Mesenteric fat pad (tissue), 1 donor: ENCODE data around the gene ZNF423. TPM values are rescaled to one million over a fixed set of nuclear protein-coding genes. Genes with fewer than 3 reads are reported as not detected.

Experiments used
- DNase-seq: peaks from one replicate; pipeline ENCODE4 v3.0.0-alpha.2; 2020; ENCODE audit warnings: low spot score
- total RNA-seq: library from RNA; stranded (reverse); fragmentation: NEBNext Ultra II Directional; extraction: Animal tissue kit (Norgen Biotek cat#: 25700); gene quantifications from one replicate; pipeline ENCODE4 v1.2.1, GENCODE V29; 2021
- donor health status: DM: yes; HTN: yes; CAD: no.

Gene ZNF423
- total RNA-seq, 1 donor from 2014 or later = 13.5 TPM

DNA sequence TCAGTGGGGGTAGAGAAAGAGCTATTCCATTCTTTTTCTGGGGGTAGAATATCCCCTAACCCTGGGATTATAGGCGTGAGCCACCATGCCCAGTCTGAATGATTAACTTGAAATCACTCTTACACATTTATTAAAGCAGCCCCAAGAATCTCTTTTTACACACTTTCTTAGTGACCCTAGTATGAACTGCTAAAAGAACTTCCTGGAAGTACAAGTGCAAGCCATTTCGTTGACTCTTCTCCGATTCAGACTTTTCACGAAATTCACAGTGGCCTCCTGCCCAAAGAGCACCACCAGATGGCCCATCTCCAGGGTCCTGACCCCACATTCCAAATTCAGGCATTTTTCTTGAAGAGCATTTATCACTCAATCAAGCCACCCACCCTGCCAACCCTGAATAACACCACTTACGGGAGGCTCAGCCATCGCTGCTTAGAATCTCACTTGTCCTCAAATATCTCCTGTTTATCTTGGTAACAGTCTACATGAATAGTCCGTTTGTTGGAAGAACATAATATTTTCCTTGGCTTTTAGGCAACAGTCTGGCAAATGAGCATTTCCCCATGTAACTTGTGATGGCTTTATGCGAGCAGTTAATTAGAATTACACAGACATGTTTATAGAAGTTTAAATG is 28.0 kb downstream of the ZNF423 start:
- DNase-seq = no peak

DNA sequence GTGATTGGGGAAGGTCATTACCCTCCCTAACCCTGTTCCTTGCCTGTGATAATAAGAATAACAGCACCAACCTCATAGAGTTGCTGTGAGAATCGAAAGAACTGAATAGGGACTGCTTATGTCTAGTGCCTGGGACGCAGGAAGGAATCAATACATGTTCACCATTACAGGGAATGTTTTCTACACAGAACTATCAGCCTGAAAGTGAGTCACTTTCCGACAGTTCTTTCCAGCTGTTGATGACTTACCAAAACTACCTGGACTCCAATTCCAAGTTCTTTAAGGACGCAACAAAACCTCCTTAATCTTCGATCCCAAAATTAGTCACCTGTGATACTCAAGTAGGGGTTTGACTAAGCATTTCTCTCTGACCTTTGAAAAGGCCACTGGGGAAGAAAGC is 29.4 kb downstream of the ZNF423 start:
- DNase-seq = no peak

DNA sequence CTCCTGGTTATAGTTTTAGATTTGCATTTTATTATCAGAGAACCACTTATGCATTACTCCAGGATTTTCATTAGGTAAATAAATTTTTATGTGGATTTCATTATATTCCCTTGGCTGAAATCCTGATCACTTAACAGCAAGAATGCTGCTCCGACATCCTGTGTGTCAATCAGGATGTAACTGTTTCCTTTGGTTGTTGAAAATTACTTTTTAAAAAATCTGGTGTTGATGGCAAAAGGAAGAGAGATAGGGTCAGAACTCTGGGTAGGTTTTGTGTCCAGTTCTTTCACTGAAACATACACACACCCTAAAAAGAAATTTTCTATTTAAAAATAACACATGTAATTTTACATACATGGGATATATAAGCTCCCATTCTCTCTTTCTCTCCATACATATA is 30.9 kb downstream of the ZNF423 start:
- no peak for DNase-seq

DNA sequence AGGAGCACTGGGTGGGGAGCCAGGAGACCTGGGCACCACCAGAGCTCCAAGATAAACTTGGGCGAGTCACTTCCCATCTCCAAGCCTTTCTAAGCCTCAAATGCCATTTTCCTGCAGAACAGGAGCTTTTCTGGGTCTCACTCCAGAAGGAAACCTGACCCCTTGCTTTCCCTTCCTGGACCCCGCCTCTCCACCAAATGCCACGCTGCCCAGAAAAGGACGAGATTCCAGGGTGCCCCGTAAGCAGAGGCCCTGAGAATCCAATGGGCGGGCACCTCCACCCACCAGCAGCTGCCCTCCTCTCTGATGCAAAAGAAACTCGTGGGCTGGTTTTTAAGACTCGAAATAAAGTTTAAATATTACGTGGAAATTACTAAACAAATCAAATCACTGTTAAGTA is 31.3 kb downstream of the ZNF423 start:
- DNase-seq = no peak

DNA sequence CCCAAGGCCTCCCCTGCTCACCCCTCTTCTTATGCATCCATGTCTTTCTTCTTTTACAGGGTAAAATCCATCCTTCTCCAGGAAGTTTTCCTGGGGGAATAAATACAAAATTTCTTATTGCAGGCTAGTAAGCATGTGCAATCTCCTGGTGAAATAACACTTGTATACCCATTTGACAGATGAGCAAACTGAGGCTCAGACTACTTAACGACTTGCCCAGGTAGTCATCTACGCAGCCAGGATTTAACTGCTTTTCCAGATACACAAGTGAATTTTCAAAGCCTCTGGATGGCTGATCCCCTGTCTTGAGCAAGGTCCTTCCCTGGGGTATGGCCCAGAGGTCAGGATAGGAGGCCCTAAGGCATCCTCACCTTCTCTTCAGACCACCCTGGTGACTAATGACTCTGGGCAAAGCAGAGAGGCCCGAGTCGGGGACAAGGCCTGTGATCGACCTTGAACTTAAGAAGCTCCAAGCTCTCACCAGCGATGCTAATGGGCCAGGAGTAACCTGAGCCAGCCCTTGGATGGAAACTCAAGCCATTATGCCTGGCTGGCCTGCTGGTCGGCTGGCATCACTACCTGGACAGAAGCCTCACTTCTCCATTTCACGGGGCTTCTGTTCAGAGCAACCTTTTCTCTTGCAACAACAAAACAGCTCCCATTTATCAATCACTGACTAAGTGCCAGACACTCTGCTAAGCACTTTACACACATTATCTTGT is 33.1 kb downstream of the ZNF423 start:
- no peak for DNase-seq

DNA sequence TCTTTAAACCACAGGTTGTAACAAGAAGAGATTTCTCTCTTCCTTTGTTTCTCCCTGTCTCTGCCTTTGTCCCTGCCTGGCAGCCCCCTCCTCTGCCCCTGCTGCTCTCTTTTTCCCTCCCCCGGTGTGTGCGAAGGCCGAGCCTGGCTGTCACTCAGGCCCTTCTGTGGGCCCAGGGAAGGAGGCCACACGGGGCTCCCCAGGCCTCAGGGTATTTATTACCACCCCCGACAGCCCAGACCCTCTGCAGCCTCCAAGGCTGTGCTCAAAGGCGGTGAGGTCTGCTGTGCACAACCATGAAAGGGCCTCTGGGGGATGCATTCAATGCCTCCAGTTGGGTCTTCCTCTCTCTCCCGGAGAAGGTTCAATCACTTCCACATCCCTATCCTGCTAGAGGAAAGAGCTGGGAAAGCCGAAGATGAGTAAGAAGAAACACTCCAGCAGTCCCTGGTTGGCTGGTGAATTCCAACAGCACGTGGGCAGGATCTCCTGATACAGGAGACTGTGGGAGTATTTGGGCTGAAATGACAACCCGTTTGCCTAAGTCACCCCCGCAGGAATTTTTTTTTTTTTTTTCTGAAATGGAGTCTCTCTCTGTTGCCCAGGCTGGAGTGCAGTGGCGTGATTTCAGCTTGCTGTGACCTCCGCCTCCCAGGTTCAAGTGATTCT is 34.2 kb downstream of the ZNF423 start:
- DNase-seq = no peak

DNA sequence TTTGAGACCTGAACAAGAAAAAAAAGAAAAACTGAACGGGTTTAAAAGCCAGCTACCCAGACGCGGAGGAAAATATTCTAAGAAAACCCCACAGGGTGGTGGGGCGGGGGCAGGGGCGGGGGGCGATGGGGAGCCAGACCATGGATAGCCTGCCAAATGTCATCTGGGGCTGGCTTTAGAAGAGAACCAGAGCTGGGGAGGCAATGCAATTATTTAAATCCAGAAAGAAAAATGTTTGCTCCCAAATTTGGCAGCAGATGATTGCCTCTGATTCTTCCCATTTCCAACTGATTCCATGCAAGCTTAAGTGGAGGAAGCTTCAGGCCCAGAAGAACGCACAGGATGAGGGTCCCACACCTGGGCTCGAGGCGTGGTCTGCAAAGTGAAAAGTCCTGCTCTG is 34.8 kb downstream of the ZNF423 start:
- DNase-seq = no peak

DNA sequence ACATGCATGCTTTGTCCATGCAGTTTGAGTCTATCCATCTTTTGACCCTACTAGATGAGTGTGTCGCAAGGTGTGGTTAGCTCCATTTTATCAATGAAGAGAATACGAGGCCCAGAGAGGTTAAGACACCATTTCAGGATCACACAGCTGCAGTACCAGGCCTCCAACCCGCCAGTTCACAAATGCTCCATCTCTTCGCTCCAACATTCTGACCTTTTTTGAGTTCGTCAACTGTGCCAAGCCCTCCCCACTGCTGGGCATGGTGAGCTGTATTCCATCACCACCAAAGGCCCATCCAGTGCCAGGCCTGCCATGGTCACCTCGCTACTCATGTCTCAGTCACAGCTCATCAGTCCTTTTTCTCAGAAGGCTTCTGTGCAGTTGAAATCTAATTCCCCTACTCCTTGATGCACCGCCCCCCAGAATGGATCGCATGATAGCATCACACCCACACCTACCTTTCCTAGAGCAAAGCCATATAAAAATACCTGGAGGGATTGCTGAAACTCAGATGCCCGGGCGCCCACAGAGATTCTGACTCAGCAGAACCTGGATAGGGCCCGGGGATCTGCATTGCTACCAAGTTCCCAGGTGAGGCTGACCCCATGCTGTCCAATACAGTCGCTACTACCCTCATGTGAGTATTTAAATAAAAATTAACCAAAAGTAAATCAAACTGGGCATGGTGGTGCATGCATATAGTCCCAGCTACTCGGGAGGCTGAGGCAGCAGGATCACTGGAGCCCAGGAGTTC is 38.0 kb downstream of the ZNF423 start:
- DNase-seq = no peak

DNA sequence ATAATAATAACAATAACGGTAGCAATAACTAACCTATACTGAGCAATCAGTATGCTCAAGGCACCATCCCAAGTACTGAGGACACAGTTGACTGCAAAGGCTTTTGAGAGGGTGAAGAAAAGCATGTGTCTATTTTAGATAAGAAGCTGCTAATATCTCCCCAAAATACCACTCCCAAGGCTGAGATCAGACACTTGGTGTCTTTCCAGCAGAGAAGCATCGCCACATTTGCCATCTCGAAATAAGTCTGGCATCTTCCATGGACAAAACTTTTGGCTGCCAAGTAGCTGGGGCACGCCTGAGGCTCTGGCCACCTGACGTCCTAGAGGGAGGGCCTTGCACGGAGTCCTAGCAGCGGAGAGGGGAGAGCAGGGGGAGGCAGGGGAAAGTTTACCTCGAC is 39.0 kb downstream of the ZNF423 start:
- no peak for DNase-seq

DNA sequence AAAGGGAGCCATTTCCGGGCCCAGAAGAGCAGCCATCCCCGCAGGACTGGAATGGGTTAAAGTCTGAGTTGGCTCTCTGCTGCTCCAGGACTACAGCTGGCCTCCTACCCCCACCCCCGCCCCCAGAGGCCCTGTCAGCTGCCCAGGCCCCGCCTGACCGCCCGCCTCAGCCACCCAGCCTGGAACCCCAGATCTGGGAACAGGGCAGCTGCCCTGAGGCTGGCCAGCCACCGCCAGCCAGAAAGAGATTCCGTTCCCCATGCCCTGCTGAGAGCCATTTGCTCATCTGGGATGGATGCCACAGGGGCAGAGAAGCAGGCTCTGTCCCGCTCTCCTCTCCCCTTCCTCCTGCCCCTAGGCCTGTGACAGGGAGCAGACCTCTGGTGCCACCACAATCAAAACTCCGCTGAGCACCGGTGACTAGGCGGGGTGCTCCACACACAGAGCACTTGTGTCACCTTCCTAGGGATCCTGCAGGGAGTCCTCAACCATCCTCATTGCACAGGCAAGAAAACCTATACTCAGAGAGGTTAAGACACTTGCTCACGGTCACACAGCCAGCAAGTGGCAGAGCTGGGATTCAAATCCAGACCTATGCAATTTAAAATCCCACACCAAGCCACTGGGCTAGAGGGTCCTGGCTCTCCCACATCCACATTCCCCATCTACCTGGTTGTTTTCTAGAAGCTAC is 44.1 kb downstream of the ZNF423 start:
- no peak for DNase-seq

DNA sequence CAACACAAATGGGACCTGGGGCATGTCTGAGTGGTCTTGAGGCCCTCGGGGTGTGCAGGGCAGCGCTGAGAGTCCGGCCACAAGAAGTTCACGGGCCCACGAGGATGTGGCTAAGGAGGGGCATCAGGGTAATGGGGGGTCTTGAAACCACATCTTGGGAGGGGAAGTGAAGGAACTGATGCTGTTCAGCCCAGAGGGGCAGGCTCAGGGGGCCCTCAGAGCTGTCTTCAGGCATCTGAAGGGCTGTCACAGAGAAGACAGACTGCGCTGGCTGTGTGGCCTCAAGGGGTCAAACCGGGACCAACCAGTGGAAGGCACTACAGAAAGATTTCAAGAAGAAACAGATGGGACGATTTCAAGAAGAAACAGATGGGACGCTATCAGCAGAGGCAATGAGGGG is 45.1 kb downstream of the ZNF423 start:
- no peak for DNase-seq

DNA sequence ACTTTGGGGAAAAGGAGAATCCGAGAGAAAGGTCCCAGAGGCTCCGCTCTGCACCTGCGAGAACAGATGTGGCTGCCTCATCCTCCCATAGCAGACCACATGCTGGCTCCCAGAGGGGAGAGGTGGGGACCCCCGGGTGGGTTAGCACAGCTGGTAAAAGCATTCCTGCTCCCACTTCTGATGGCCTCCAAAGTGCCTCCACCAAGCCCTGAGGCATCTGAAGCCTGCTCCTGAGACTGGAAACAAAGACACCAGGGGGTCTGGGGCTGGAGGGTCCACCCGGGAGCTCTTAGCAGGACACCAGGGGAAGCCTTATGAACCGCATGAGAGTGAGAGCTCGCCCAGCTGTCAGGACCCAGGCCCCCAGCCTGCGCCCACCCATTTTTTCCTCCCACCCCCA is 46.4 kb downstream of the ZNF423 start:
- no peak for DNase-seq

DNA sequence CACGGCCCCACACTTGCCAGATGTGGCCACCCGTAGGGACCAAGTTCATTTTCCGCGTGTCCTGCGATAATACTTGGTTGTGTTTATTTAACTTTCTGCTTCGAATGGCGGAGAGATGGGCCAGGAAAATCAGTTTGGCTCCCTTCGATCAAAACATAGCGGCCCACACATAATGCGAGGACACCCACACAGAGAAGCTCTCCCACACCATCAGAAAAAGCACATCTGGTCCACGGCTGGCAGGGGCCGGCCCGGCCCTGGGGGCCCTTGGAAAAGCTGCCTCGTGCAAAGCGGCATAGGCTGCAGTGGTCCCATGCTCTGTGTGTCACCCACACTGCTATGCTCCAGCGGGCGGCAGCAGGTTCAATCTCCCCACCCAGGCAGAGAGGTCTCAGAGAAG is 46.9 kb downstream of the ZNF423 start:
- no peak for DNase-seq

DNA sequence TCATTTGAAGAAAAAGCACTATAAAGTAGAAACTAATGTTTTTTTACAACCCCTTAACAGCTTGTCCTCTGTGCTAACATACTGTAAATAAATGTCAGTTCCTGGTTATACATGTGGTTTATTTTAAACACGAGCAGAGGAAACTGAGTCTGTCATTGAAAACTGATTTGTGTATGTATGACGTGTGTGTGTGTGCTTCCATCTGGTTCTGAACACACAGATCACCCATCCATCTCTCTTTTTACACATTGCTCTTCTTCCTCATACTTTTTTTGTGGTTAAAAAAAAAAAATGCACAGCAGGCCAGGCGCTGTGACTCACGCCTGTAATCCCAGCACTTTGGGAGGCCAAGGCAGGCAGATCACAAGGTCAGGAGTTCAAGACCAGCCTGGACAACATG is 49.5 kb downstream of the ZNF423 start:
- DNase-seq = no peak

DNA sequence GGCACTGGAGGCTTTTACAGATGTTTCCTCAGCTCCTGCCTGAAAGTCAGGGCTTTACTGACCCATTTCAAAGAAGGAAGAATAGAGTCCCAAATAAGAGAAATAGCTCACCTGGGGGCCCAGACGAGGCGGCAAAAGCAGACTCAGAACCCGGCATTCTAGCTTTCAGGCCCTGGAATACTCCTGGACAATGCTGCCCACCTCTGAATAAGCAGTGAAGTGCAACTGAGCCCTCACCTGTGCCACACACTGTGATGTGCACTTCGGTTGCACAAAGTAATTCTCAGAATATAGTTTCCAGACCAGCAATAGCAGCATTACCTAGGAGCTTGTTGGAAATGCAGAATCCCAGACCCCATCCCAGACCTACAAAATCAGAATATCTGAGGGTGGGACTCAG is 54.6 kb downstream of the ZNF423 start:
- DNase-seq = no peak

DNA sequence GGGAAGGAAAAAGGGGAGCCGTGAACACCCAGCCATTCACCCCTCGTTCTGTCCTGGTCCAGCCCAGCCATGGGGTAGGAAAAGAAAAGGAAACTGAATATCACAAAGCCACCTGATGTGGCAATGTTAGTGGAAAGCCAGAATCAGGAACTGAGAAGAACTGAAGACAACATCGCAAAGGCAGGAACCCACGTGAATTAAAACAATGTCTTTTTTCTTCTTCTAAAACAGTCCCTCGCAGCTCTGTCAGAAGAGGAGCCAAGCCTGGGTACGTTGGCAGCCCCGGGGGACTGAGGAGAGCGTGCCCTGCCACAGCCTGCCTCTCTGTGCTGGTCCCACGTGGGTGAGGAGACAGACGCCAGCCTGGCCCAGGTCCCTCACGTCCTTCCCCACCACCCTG is 55.0 kb downstream of the ZNF423 start:
- DNase-seq = no peak

DNA sequence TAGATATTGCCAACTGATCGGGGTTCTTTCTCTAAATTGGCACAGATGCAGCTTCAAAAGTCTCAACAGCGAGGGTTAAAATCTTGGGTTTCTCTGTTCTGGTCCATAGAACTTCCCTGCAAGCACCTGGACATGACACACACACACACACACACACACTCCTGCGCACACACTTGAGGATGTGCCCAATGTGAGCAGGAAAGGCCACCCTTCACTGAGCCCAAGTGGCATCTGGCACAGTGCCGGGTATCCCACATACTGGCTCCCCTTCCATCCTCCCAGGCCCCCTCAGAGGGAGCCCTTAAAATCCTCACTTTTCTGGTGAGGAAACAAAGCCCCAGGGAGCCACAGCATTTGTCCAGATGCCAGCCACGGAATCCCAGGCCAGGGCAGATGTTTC is 55.5 kb downstream of the ZNF423 start:
- DNase-seq = no peak

DNA sequence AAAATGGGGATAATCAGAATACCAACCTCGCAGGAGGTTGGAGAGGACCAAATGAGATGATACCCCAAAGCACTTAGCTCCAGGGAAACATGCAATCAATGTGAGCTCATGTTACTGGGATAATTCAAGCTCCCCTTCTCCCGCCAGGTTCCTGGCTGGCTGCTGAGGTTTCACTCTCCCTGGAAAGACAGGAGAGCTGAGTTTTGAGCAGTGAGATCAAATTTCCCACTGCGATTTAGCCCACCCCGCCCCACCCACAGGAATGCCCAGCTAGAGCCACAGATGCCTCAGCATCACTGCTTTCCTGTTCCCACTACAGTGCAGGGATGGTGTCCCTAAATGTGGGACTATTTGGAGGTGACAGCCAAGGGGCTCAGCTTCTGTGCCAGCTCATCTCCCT is 56.7 kb downstream of the ZNF423 start:
- no peak for DNase-seq

DNA sequence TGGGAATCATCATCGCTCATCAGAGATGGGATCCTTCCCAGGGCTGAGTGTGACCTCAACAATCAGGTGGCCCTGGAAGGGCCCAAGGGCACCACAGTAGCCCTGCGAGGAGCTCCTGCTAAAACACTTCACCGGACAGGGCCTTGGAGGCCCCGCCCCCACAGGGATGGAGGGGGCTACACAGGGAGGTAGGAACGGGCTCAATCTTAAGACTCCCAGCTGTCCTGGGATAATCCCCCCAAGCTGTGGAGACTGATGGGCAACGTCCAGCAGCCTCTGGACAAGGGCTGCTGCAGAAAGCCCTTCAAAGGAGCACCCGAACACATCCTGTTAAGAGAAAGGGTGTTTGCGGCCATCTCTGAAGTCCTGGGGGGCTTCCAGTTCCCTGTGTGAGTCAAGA is 60.4 kb downstream of the ZNF423 start:
- no peak for DNase-seq

DNA sequence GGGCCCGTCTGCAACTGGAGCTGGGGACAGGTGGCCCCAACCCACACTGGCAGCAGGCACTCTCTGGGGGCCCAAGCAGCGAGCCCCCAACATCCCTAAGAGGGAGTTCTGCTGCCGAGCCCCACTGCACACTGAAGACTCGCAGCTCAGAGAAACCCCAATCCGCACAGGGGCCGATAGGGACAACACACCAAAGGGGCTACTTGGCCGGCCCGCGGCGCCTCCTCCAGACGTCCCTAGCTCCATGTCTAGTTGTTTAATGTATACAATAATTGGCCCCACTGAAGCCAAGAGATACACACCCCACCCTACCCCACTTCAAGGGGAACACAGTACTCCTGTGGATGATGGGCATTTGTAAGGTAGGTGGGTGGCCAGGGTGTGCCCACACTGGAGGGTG is 62.7 kb downstream of the ZNF423 start:
- DNase-seq = no peak

DNA sequence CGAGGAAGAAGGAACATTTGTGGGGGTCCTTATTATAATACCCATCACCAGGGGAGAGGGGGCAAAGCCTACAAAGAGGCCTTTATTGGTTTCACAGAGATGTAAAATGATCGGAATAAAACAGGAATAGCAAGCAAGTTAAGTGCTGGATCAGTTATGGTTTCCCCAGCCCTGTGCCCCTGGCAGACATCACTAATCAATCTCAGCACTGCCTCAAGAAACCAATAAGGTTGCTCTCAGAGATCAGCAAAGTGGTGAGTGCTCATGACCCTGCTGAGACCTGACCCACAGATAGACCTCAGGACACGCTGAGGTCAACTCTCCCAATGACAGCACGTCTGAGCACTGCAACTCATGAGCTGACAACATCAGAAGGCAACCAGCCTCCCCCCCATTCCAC is 66.3 kb downstream of the ZNF423 start:
- DNase-seq = no peak

DNA sequence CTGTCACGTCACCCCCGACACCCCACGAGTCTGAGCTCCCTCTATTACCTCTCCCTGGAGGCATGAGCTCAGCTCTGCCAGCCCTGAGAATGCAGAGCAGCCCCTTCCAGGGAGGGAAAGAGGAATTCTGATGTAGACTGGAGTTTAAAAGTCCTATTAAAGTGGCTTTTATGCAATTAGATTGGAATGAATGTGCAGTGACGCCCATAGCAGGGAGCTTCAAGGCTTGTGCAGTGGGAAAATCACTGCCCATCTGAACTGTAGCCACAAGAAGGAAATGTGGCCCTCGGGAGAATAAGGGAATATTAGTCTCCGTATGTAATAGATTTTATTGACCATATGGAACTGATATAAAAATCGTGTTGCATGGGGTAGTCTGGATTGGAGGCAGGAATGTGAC is 66.9 kb downstream of the ZNF423 start:
- no peak for DNase-seq
